HG02763 (cell line): ENCODE results near the gene KCNJ10.

Experiments
- ATAC-seq: cut with Tn5 transposase; IDR thresholded peaks from one replicate; pipeline ENCODE4 v1.9.1; 2021; ENCODE audit warnings: mild to moderate bottlenecking, moderate library complexity; ENCODE audit not compliant: unreplicated experiment

KCNJ10 gene

GRCh38 chr1:160028426-160028825, 41.5 kb downstream of the KCNJ10 start:
- ATAC-seq, result no peak

GRCh38 chr1:160025314-160025713, 44.6 kb downstream of the KCNJ10 start:
- no peak for ATAC-seq

- no peak for ATAC-seq
Measured at GRCh38 chr1:160024195-160024905, 45.6 kb downstream of the KCNJ10 start.

- no peak for ATAC-seq
Measured at GRCh38 chr1:160022330-160023310, 47.3 kb downstream of the KCNJ10 start.

GRCh38 chr1:160021376-160022074, 48.4 kb downstream of the KCNJ10 start:
- ATAC-seq, result no peak

- ATAC-seq, result no peak
Measured at GRCh38 chr1:160020196-160020595, 49.8 kb downstream of the KCNJ10 start.

GRCh38 chr1:160018900-160019299, 51.1 kb downstream of the KCNJ10 start:
- no peak for ATAC-seq

GRCh38 chr1:160018347-160018746, 51.6 kb downstream of the KCNJ10 start:
- ATAC-seq, result no peak

GRCh38 chr1:160017592-160017991, 52.4 kb downstream of the KCNJ10 start:
- ATAC-seq, result no peak

GRCh38 chr1:160011781-160012180, 58.2 kb downstream of the KCNJ10 start:
- no peak for ATAC-seq

GRCh38 chr1:160009801-160010200, 60.2 kb downstream of the KCNJ10 start:
- ATAC-seq, result no peak

- no peak for ATAC-seq
Measured at GRCh38 chr1:160009081-160009480, 60.9 kb downstream of the KCNJ10 start.

GRCh38 chr1:160007577-160008200, 62.3 kb downstream of the KCNJ10 start:
- no peak for ATAC-seq

- no peak for ATAC-seq
Measured at GRCh38 chr1:160006312-160006940, 63.5 kb downstream of the KCNJ10 start.

- no peak for ATAC-seq
Measured at GRCh38 chr1:160005070-160005469, 64.9 kb downstream of the KCNJ10 start.

GRCh38 chr1:160004425-160004824, 65.5 kb downstream of the KCNJ10 start:
- no peak for ATAC-seq

- ATAC-seq, result no peak
Measured at GRCh38 chr1:160004001-160004400, 66.0 kb downstream of the KCNJ10 start.

- no peak for ATAC-seq
Measured at GRCh38 chr1:160001440-160001839, 68.5 kb downstream of the KCNJ10 start.

GRCh38 chr1:159999204-159999603, 70.8 kb downstream of the KCNJ10 start:
- ATAC-seq, result no peak

- ATAC-seq, result no peak
Measured at GRCh38 chr1:159996653-159997052, 73.3 kb downstream of the KCNJ10 start.
